H1 (cell line): ENCODE measurements around the gene GRK5. TPM values are rescaled to one million over a fixed set of nuclear protein-coding genes. Genes with fewer than 3 reads are reported as not detected.

Experiments used
- CTCF ChIA-PET: fragments of 300-600 bp; sonication (Branson Sonifier 250); formaldehyde crosslinking; loops from one replicate; lab custom pipeline; 2021; ENCODE audit not compliant: partially characterized antibody; lab: Charles Lee
- POLR2A ChIA-PET: fragments of 300-600 bp; sonication (Branson Sonifier 250); formaldehyde crosslinking; loops from one replicate; lab custom pipeline; 2021; ENCODE audit warnings: inconsistent platforms; ENCODE audit not compliant: partially characterized antibody; lab: Charles Lee
- DNase-seq, 2 experiments: peaks; one replicate each; pipeline versions ENCODE4 v3.0.0 to v3.0.0-alpha.2; 2010 to 2022; ENCODE audit warnings: low spot score in 2 of 2, low read depth in 1 of 2, mixed read lengths in 1 of 2
- FAIRE-seq: peaks from 2 replicates; lab custom pipeline; 2011; peaks lifted over from hg19 to GRCh38; lab: Jason Lieb, UNC
- H2AFZ ChIP-seq: 2 replicates; pipeline ENCODE4 v1.8.1; 2012; ENCODE audit warnings: low read length, inconsistent platforms
- H2AK5ac ChIP-seq: 2 replicates; pipeline ENCODE4 v1.6.1; 2013; ENCODE audit warnings: low read depth, low read length
- H2BK120ac ChIP-seq: replicated peaks from 2 replicates; pipeline ENCODE3; 2013; ENCODE audit warnings: low read depth, low read length, inconsistent platforms
- H2BK12ac ChIP-seq: 2 replicates; pipeline ENCODE4 v1.6.1; 2013; ENCODE audit warnings: low read depth, low read length
- H2BK15ac ChIP-seq: 2 replicates; pipeline ENCODE4 v1.6.1; 2013; ENCODE audit warnings: low read length
- H2BK20ac ChIP-seq: 2 replicates; pipeline ENCODE4 v1.6.1; 2013; ENCODE audit warnings: low read length
- H2BK5ac ChIP-seq: 2 replicates; pipeline ENCODE4 v1.6.1; 2013; ENCODE audit warnings: low read depth, low read length
- H3K14ac ChIP-seq: 2 replicates; pipeline ENCODE4 v1.6.1; 2013; ENCODE audit warnings: inconsistent platforms; ENCODE audit not compliant: insufficient read length
- H3K18ac ChIP-seq: 2 replicates; pipeline ENCODE4 v1.6.1; 2013; ENCODE audit warnings: low read length; ENCODE audit errors: extremely low read depth
- H3K23ac ChIP-seq: 2 replicates; pipeline ENCODE4 v1.6.1; 2013; ENCODE audit warnings: inconsistent platforms; ENCODE audit not compliant: insufficient read length
- H3K23me2 ChIP-seq: 2 replicates; pipeline ENCODE4 v1.6.1; 2013; ENCODE audit warnings: low read depth, low read length
- H3K27ac ChIP-seq: 2 replicates; pipeline ENCODE4 v1.6.1; 2011; ENCODE audit warnings: low read depth, low read length, inconsistent platforms
- H3K27me3 ChIP-seq, 4 experiments: replicated peaks in 1 of 4; 1 replicate in 1 of 4; 2 replicates in 3 of 4; pipeline versions ENCODE4 v1.6.1 to v1.8.1; 2011 to 2013; ENCODE audit warnings: low read length in 3 of 4, mild to moderate bottlenecking in 3 of 4, inconsistent platforms in 2 of 4, mixed read lengths in 2 of 4, moderate library complexity in 1 of 4; ENCODE audit not compliant: control insufficient read depth in 3 of 4, insufficient read depth in 3 of 4; ENCODE audit errors: extremely low read depth in 1 of 4
- H3K36me3 ChIP-seq, 4 experiments: 2 replicates each; pipeline versions ENCODE4 v1.6.1 to v1.8.1; 2011 to 2013; ENCODE audit warnings: mild to moderate bottlenecking in 4 of 4, low read length in 3 of 4, moderate library complexity in 2 of 4, control low read depth in 1 of 4, inconsistent platforms in 1 of 4; ENCODE audit not compliant: insufficient read depth in 4 of 4, control insufficient read depth in 2 of 4
- H3K4ac ChIP-seq: replicated peaks from 2 replicates; pipeline ENCODE3; 2013; ENCODE audit warnings: low read length, low read depth, mixed read lengths, inconsistent platforms; ENCODE audit not compliant: insufficient read length
- H3K4me1 ChIP-seq, 4 experiments: replicated peaks in 1 of 4; 1 replicate in 1 of 4; 2 replicates in 3 of 4; pipeline versions ENCODE4 v1.6.1 to v1.8.1; 2011 to 2013; ENCODE audit warnings: low read length in 3 of 4, inconsistent platforms in 2 of 4, mixed read lengths in 1 of 4; ENCODE audit not compliant: insufficient read depth in 4 of 4, control insufficient read depth in 3 of 4
- H3K4me2 ChIP-seq, 2 experiments: 2 replicates each; pipeline versions ENCODE4 v1.6.1 to v1.8.1; 2011 to 2013; ENCODE audit warnings: low read depth in 2 of 2, low read length in 2 of 2, control low read depth in 1 of 2, inconsistent platforms in 1 of 2, mild to moderate bottlenecking in 1 of 2; ENCODE audit not compliant: insufficient read depth in 1 of 2
- H3K4me3 ChIP-seq, 4 experiments: fragments of 200-600, 300-600 bp in 1 of 4; sonication (generic), shearing (Covaris generic), sonication (Bioruptor Twin) in 1 of 4; 2 replicates each; pipeline versions ENCODE4 v1.5.1 to v1.8.1; 2011 to 2016; ENCODE audit warnings: low read length in 4 of 4, low read depth in 3 of 4, control low read depth in 2 of 4, inconsistent platforms in 2 of 4, mild to moderate bottlenecking in 2 of 4, mixed read lengths in 1 of 4, moderate library complexity in 1 of 4; ENCODE audit not compliant: insufficient read depth in 2 of 4; ENCODE audit errors: extremely low read depth in 1 of 4
- H3K56ac ChIP-seq: replicated peaks from 2 replicates; pipeline ENCODE3; 2013; ENCODE audit warnings: low read depth, mild to moderate bottlenecking, mixed read lengths, low read length, inconsistent platforms; ENCODE audit not compliant: insufficient read length
- H3K79me1 ChIP-seq: 2 replicates; pipeline ENCODE4 v1.6.1; 2013; ENCODE audit warnings: low read depth, low read length, control low read depth
- H3K79me2 ChIP-seq, 2 experiments: 2 replicates each; pipeline versions ENCODE4 v1.6.1 to v1.8.1; 2012 to 2013; ENCODE audit warnings: low read length in 2 of 2, mild to moderate bottlenecking in 2 of 2, inconsistent platforms in 1 of 2; ENCODE audit not compliant: insufficient read depth in 2 of 2, control insufficient read depth in 1 of 2
- H3K9ac ChIP-seq, 4 experiments: replicated peaks in 1 of 4; 1 replicate in 1 of 4; 2 replicates in 3 of 4; pipeline versions ENCODE4 v1.6.1 to v1.8.1; 2011 to 2013; ENCODE audit warnings: low read depth in 3 of 4, low read length in 3 of 4, control low read depth in 2 of 4, mild to moderate bottlenecking in 2 of 4, moderate library complexity in 2 of 4, inconsistent platforms in 1 of 4; ENCODE audit errors: extremely low read depth in 1 of 4
- H3K9me3 ChIP-seq, 2 experiments: 2 replicates each; pipeline versions ENCODE4 v1.6.1 to v1.8.1; 2012 to 2013; ENCODE audit warnings: mild to moderate bottlenecking in 2 of 2, moderate library complexity in 2 of 2, control low read depth in 1 of 2, inconsistent platforms in 1 of 2, low read depth in 1 of 2, low read length in 1 of 2, mixed read lengths in 1 of 2; ENCODE audit not compliant: insufficient read depth in 2 of 2
- H4K20me1 ChIP-seq, 2 experiments: replicated peaks in 1 of 2; 2 replicates each; pipeline versions ENCODE3 to v1.8.1; 2011 to 2013; ENCODE audit warnings: inconsistent platforms in 2 of 2, low read length in 2 of 2, mild to moderate bottlenecking in 1 of 2; ENCODE audit not compliant: insufficient read depth in 2 of 2, control insufficient read depth in 1 of 2
- H4K5ac ChIP-seq: 2 replicates; pipeline ENCODE4 v1.6.1; 2013; ENCODE audit warnings: low read length, low read depth, mixed read lengths, inconsistent platforms; ENCODE audit not compliant: insufficient read length
- H4K8ac ChIP-seq: 2 replicates; pipeline ENCODE4 v1.8.0; 2013; ENCODE audit warnings: mild to moderate bottlenecking, moderate library complexity, low read length, inconsistent platforms; ENCODE audit not compliant: insufficient read depth; ENCODE audit errors: extremely low read depth
- H4K91ac ChIP-seq: replicated peaks from 2 replicates; pipeline ENCODE3; 2013; ENCODE audit warnings: low read length, mixed read lengths, inconsistent platforms; ENCODE audit not compliant: insufficient read length
- CEBPB ChIP-seq: IDR thresholded peaks from 2 replicates; pipeline ENCODE4 v1.6.1; 2012; ENCODE audit warnings: low read depth, low read length
- CHD2 ChIP-seq: IDR thresholded peaks from 2 replicates; pipeline ENCODE4 v1.6.1; 2012; ENCODE audit warnings: low read length, improper control_type of control experiment
- CREB1 ChIP-seq: IDR thresholded peaks from 2 replicates; pipeline ENCODE4 v1.6.1; 2012; ENCODE audit warnings: inconsistent platforms
- HDAC2 ChIP-seq, 2 experiments: fragments of 300-600 bp in 1 of 2; sonication (generic) in 1 of 2; IDR thresholded peaks; 2 replicates each; pipeline ENCODE4 v1.6.1; 2011 to 2012; ENCODE audit warnings: low read depth in 2 of 2, low read length in 2 of 2, mild to moderate bottlenecking in 2 of 2, moderate library complexity in 2 of 2, borderline replicate concordance in 1 of 2, inconsistent platforms in 1 of 2
- SIN3A ChIP-seq, 2 experiments: IDR thresholded peaks in 1 of 2; conservative IDR thresholded peaks in 1 of 2; 2 replicates each; pipeline ENCODE4 v1.6.1; 2011 to 2012; ENCODE audit warnings: low read length in 2 of 2, improper control_type of control experiment in 1 of 2, low read depth in 1 of 2, mild to moderate bottlenecking in 1 of 2
- TAF1 ChIP-seq: IDR thresholded peaks from 2 replicates; pipeline ENCODE4 v1.6.1; 2011; ENCODE audit warnings: mild to moderate bottlenecking, low read depth, low read length
- ZNF274 ChIP-seq: IDR thresholded peaks from 2 replicates; pipeline ENCODE4 v1.7.0; 2012; ENCODE audit warnings: low read length, borderline replicate concordance; ENCODE audit errors: extremely low read depth
- WGBS, 2 experiments: shearing (Covaris generic) in 1 of 2; methylation state at CpG; one replicate each; pipeline versions ENCODE4 v1.1.6 to v1.1.7; 2013 to 2015; ENCODE audit warnings: low lambda C conversion rate in 2 of 2, mixed read lengths in 2 of 2, inconsistent platforms in 1 of 2, low coverage in 1 of 2, missing lambda C conversion rate in 1 of 2; ENCODE audit not compliant: insufficient replicate concordance in 2 of 2, insufficient coverage in 1 of 2, insufficient read length in 1 of 2; ENCODE audit errors: extremely low coverage in 1 of 2, missing lambda C conversion rate in 1 of 2; 5-methylcytosine and 5-hydroxymethylcytosine counted together
- polyA plus RNA-seq, 7 experiments: library from polyadenylated mRNA; depleted of rRNA in 3 of 7; stranded (reverse) in 5 of 7; unstranded in 2 of 7; fragments of >200 nt in 5 of 7; fragments of 200-250 nt in 2 of 7; gene quantifications; 1 replicate in 5 of 7; 2 replicates in 1 of 7; 4 replicates in 1 of 7; pipeline versions ENCODE4 v1.2.1 to v1.2.3, GENCODE V29; 2011 to 2013; ENCODE audit warnings: missing spikeins in 2 of 7, mixed read lengths in 2 of 7
- total RNA-seq: library from RNA; stranded (reverse); fragmentation: NEBNext Ultra II Directional; extraction: Animal tissue kit (Norgen Biotek cat#: 25700); gene quantifications from 2 replicates; pipeline ENCODE4 v1.2.1, GENCODE V29; 2021

Gene GRK5
- total and polyA plus RNA-seq, 2 of the 8 experiments (the other 6 are each of a cell fraction or from before 2014, with no cell fraction given): 0.54 to 2.5 TPM

DNA sequence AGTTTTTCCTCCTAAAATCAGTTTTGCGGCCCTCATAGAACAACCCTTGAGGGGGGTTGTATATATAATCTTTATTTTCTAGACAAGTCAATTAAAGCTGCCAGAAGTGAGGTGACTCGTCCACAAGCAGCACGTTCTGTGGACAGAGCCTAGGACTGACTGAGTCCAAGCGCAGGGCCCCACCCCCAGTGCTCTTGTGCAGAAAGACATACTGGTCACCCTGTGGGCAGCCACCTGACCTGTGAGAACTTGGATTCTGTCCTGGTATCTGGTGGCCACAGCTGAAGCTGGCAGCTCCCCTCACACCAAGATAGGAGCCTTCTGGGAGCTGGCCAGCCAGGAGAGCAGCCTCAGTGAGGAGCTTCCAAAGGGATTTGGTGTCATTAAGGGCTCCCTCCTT, 89.3 kb downstream of the GRK5 start:
- H3K18ac ChIP-seq: no peak overlapping the region
- no peaks in the 10 kb centered on the region for H4K20me1 ChIP-seq
- H2AFZ ChIP-seq: no peak overlapping the region
- POLR2A ChIA-PET: no interaction called here
- no peak overlapping the region for H4K91ac ChIP-seq
- H3K9me3 ChIP-seq: peaks cover 0 to 2% of the 10 kb centered on the region in 2 experiments; a peak in 1 of 4 replicates
- no peak overlapping the region for H3K4me3 ChIP-seq
- no peak overlapping the region for H4K5ac ChIP-seq
- no peak overlapping the region for H2BK12ac ChIP-seq
- H4K8ac ChIP-seq: no peak overlapping the region
- H3K4me2 ChIP-seq: no peak overlapping the region
- H3K56ac ChIP-seq: no peak overlapping the region
- H3K27me3 ChIP-seq: no peaks in the 10 kb centered on the region
- WGBS, 2 experiments: 93% methylated on average over 4 of the region's 4 CpGs; no CpG with 5 or more reads in 1 of the 2 experiments
- peaks cover 0 to 2% (median 0%) of the 10 kb centered on the region in 4 experiments; a peak in 2 of 7 replicates for H3K4me1 ChIP-seq
- H3K23me2 ChIP-seq: no peaks in the 10 kb centered on the region; the same call in 1 of the 2 replicates
- H2AK5ac ChIP-seq: no peak overlapping the region
- no peaks in the 10 kb centered on the region for H3K36me3 ChIP-seq
- H3K79me2 ChIP-seq: no peaks in the 10 kb centered on the region
- H2BK5ac ChIP-seq: no peak overlapping the region
- H3K4ac ChIP-seq: no peak overlapping the region
- no peak for FAIRE-seq
- no peak overlapping the region for H3K14ac ChIP-seq
- no peak for DNase-seq
- H3K23ac ChIP-seq: no peak overlapping the region
- no peak overlapping the region for H3K9ac ChIP-seq
- CTCF ChIA-PET: interaction anchor here (1.2 to 1.7 kb wide), 2 partner anchors 25 to 90 kb away, joined by 3 to 6 read pairs; no protein-coding TSS in a partner anchor
- H2BK120ac ChIP-seq: no peak overlapping the region
- H3K79me1 ChIP-seq: no peaks in the 10 kb centered on the region
- no peak overlapping the region for H3K27ac ChIP-seq
- H2BK15ac ChIP-seq: no peak overlapping the region
- H2BK20ac ChIP-seq: no peak overlapping the region
- TF ChIP-seq SIN3A (conservative IDR thresholded peaks at IDR 0.05 in 1 of 2, IDR thresholded peaks at IDR 0.05 in 1 of 2; ENCODE audit: low read depth in 1 of 2, low read length in 2 of 2) (no peak), TAF1 (no peak), ZNF274 (no peak), CHD2 (no peak), HDAC2 (IDR thresholded peaks at IDR 0.05; ENCODE audit: borderline replicate concordance in 1 of 2, low read depth in 2 of 2, low read length in 2 of 2) (no peak), CEBPB (no peak), CREB1 (no peak)
